NAMALWA (cell line): ENCODE results near the gene ATP2A2.
"Not testable (repeated sequence)": the region's sequence is repeated elsewhere in the genome, so short reads cannot be mapped to it uniquely, and the experiment has no call there.

Source experiments
- DNase-seq: peaks from one replicate; pipeline ENCODE4 v3.0.0-alpha.2; 2015; ENCODE audit warnings: low spot score

The ATP2A2 gene

DNA sequence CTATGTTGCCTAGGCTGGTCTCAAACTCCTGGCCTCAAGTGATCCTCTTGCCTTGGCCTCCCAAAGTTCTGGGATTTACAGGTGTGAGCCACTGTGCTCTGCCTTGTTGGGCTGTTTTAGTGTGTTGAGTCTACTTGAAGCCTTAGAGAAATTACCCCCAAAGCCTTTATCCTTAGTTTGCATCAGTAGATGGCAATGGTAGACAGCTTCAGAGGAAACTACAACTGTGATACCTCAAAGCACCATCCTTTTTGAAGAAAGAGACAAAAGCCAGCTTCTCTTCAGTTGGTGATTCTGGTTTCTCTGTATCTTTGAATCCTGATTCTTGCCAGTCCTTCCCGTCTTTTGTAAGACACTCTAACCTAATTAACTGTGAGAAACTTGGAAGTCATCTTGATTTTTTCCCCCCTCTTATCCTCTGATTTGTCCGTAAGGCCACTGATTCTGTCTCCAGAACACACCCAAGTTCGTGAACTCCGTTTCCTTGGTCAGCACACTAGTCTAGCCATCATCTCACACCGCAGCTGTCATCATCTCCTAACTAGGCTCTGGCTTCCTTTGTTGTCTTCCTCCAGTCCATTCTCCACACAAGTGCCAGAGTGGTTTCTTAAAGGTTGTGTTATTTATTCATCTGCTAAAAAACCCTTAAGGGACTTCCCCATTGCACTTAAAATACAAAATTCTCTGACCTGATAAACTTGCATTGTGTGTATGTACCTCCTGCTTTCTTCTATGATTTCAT lies 20.2 kb downstream of the ATP2A2 start:
- DNase-seq: no peak

DNA sequence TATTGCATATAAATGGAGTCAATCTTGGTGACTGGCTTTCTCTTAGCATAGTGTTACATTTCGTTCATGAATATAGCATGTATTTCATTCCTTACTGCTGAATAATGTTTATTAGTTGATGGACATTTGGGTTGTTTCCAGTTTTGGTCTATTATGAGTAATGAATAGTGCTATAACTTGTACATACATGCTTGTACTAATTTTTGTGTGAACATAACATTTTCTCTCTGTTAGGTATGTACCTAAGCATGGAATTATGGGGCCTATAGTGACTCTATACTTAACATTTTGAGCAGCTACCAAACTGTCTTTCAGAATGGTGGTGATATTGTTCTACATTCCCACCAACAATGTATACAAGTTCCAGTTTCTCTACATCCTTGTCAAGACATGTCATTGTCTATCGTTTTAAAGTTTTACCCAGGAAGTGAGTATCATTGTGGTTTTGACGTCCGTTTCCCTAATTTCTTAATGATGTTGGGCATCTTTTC lies 23.1 kb downstream of the ATP2A2 start:
- DNase-seq: no peak

DNA sequence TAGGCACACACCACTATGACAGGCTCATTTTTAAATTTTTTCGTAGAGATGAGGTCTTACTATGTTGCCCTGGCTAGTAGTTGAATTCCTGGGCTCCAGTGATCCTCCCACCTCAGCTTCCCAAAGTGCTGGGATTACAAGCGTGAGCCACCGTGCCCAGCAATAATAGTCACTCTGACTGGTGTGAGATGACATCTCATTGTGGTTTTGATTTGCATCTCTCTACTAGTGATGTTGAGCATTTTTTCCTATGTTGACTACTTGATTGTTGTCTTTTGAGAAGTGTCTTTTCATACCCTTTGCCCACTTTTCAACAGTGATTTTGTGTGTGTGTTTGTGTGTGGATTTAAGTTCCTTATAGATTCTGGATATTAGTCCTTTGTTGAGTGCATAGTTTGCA lies 26.3 kb downstream of the ATP2A2 start:
- no peak for DNase-seq

DNA sequence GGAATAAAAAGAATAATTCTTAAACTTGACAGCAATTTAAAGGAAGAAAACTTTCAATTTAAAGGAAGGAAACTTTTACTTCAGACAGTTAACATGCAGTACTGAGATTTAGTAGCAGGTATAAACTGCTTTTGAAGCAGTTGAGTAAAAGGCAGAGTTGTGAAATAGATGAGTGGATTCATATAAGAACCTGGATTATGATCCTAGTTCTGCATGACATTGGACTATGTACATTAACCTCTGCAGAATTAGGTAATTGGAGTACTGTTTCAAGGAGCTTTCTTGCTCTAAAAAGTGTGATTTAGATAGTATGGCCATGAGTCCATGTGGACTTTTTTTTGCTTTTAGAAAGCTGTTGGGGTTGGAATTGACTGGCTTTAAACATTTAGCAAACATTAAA lies 29.7 kb downstream of the ATP2A2 start:
- no peak for DNase-seq

DNA sequence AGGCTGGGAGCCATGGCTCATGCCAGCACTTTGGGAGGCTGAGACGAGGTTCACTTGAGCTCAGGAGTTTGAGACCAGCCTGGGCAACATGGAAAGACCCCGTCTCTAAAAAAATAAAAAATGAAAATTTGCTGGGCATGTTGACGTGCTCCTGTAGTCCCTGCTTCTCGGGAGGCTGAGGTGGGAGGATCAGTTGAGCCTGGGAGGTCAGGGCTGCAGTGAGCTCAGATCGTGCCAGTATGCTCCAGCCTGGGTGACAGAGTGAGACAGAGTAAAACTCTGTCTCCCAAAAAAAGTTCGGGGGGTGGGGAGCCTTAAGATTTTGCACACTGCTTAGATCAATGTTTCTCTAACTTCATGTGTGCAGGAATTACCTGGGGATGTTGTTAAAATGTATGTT lies 30.9 kb downstream of the ATP2A2 start:
- DNase-seq: no peak

DNA sequence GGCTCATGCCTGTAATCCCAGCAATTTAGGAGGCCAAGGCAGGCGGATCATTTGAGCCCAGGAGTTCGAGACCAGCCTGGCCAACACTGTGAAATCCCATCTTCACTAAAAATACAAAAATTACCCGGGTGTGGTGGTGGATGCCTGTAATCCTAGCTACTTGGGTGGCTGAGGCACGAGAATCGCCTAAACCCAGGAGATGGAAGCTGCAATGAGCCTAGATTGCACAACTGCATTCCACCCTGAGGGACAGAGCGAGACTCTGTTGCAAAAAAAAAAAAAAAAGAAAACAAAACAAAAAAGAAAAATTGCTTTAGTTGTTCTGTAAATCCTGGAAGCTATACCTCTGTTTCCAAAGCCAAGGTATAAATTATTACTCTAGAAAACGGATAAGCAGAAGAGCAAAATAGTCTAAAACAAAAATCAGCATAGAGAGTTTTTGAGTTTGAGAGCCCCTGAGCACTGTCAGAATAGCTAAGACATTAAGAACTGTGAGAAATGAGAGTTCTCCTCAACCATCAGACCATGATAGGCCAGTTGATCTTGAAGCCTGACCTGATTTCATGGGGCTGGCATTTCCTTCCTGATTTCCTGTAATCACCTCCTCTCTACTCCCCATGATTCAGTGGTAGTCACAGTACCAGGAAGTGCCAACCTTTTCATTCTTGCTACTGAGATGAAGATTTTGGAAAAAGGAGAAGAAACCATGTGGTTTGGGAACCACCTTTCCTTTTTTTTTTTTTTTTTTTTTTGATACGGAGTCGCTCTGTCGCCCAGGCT lies 31.7 kb downstream of the ATP2A2 start:
- no peak for DNase-seq

DNA sequence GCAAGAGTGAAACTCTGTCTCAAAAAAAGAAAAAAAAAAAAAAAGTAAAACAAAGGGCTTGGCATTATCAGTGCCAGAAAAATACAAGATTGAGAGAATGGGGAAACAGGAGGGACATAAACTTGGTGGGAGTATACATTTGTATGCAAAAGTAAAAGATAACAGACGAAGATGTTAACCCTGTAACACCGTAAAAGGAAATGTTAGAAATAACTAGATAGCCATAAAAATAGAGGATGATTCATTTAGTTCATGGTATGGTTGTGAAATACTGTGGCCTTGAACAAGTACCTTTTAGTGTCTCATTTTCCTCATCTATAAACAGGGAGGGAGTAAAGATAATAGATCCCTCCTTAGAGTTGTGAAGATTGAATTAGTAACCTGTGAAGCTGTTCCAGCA lies 33.3 kb downstream of the ATP2A2 start:
- DNase-seq: no peak

DNA sequence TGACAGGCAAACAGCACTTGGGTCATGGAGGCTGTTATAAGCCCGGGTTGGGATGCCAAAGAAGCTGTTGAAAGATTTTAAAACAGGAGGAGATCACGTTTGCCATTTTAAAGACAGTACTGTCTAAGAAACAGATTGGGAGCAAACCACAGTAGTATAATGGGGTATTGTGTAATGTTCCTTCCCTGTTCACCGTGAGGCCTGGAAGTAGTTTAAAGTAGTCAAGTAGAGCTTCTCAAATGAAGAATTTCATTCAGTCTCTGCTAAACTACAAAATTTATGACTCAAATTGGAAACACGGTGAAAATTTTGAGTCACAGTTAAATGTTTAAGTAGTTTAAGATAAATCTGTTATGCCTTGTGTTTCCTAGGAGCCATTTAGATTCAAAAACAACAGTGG lies 35.8 kb downstream of the ATP2A2 start:
- no peak for DNase-seq

DNA sequence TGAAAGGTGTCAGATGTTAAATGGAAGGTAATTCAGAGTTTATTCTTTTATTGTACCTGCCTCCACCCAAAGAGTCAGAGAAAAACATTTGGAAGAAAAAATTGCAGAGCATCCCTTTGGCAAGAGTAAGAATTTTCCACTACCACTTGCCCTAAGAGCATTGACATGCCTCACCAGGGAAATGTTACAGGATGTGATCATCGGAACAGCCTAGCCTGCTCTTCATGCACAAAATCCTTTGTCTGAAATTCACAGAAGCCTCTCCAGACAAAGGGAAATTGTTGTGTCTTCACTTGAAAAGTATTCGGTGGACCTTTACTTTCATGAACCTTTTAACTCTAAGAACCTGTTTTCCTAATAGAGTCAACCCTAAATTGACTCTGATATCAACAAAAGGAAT lies 36.9 kb downstream of the ATP2A2 start:
- no peak for DNase-seq

DNA sequence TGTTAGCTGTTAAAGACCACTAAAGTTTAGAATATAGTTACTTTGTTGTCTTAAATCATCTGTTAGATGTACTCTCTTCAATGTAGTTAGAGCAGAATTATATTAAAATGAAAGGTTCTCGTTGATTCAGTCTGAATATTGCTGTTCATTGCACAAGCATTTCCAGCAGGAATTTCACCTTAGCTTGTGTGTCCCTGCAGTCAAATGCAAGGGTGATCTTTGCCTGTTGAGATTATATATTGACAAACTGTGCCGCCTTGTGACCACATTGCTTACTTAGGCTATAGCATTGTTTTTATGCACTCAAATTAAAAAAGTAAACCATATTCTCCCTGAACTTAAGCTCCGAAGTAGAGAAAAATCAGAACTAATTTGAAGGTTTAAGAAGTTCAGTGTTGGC lies 39.5 kb downstream of the ATP2A2 start:
- no peak for DNase-seq

DNA sequence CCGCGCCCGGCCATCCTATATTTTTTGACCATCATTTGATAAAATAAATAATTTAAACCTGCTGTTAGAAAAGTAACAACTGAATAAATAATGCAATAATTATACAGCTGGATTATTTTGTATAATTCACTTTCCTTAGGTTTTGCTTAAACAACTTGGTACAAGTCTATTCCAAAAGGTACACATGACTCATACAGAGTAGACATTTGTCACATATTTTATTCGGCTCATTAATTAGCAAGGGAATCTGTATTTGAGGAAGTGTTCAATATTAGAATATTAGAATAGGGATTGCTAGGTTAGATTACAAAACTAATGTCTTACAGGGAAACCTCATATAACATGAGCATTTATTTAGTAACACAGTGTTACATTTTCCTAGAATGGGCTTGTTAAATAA lies 48.7 kb downstream of the ATP2A2 start:
- DNase-seq: no peak

DNA sequence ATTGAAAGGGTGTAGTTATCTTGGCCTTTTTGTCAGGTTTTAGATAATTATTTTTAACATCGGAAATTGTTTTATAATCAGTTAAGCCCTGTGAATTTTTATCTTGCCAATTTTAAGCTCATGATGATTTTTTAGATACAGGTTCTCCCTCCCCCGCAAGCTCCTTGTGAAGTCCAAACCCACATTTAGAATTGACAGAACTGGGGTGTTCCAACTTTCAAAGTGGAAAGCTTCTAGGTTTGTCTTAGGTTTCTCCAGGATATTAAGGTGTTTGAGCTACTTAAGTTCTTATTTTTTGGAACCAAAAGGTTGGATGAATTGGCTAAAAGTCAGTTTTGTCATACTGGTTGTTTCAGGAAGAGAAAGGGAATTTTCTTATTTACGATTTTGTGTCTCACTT lies 49.1 kb downstream of the ATP2A2 start:
- DNase-seq: no peak

DNA sequence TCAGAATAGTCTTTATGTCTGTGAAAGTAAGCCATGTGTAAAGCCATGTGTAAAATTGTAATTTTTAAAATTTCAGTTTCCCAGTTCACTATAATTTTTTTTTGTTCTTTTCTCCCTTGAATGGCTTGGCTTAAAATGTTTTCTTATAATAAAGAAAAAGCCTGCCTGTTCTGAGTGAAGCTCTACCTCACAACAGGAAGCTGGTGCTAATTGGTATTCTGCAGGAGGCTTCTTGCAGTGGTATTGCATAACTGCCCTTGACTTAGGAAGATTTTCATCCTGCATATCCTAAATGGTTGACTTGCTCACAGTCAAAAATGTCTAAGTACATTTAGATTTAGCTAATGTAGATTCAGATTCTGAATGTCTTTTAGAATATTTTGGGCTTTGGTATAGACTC lies 49.5 kb downstream of the ATP2A2 start:
- no peak for DNase-seq

DNA sequence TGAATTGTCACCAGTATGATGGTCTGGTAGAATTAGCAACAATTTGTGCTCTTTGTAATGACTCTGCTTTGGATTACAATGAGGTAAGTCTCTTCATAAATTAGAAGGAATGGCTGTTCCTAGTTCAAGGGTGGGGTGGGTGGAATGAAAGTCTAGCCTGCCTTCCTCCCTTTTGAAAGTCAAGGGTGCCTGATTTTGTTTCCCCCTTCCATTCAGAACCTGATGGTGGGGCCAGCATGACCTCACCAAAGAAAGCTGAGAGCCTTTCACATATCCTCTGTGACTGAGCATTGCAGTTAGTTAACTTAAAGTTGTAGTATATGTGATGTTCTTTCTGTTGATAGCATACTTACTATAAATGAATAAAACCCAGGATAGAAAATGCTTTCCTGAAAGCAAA lies 52.2 kb downstream of the ATP2A2 start:
- no peak for DNase-seq

DNA sequence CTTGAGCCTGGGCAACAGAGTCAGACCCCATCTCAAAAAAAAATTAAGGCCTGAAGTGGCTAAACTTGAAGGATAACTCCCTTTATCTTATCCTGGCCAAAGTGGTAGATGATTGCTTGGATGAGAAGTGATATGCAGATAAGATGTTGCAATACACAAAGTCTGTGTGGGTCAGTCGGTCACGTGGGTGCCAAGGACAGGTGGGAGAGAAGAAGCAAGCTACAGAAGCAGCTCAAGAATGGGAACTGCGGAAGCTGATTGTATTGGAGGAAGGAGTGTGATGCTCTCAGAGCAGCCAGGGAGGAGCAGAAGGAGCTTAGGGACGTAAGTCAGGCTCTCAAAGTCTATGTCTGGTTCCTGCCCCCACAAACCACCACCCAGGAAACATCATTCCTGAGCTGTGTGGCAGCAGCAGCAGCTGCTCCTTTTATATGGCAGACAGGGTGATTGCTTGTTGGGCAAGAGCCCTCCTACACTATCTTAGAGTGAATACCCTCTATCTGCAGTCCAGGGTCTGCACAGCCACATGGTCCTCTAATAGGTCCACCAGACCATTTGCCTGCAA lies 54.5 kb downstream of the ATP2A2 start:
- DNase-seq: no peak

DNA sequence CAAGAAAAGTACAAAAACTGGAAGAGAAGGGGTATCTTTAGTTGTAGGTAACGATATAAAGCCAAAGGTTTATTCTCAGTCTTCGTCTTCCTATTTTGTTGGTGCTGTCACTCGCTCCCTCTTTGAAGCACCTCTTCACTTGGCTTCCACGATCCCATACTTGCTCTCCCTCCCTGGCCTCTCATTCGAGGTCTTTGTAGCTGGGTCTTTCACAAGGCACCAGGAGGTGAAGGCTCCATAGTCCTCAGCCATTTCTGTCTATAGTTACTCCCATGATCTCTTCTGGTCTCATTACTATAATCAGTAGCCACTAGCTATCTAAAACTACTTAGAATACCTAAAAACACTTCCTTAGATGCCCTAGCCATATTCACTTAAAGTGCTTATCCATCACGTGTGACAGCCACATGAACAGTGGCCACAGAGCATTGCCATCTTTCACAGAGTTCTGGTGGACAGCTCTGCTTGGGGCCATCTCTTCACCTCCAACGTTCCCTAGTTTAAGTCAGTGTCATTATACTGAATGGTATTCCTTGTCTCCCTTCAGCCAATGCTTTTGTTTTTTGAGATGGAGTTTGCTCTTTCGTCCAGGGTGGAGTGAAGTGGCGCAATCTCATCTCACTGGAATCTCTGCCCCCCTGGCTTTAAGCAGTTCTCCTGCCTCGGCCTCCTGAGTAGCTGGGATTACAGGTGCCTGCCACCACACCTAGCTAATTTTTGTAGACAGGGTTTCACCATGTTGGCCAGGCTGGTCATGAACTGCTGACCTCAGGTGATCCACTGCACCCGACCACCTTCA lies 57.1 kb downstream of the ATP2A2 start:
- no peak for DNase-seq

DNA sequence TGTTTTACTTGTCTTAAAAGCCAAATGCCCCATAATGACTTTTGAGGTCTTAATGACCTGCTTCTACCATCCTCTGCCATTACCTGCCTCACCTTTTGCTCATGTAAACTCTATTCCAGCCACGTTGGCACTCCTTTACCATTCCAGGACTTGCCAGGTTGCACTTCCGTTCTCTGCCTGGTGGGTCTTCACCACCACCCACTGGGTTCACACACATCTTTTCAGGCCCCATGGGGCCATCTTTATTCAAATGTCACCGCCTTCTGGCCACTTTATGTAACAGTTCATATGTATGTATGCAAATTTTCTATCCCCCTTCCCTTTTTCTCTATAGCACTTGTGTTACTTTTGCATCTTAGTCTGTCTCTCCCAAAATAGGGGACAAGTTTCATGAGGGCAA lies 57.7 kb downstream of the ATP2A2 start:
- peak; percentile 84 for DNase-seq

DNA sequence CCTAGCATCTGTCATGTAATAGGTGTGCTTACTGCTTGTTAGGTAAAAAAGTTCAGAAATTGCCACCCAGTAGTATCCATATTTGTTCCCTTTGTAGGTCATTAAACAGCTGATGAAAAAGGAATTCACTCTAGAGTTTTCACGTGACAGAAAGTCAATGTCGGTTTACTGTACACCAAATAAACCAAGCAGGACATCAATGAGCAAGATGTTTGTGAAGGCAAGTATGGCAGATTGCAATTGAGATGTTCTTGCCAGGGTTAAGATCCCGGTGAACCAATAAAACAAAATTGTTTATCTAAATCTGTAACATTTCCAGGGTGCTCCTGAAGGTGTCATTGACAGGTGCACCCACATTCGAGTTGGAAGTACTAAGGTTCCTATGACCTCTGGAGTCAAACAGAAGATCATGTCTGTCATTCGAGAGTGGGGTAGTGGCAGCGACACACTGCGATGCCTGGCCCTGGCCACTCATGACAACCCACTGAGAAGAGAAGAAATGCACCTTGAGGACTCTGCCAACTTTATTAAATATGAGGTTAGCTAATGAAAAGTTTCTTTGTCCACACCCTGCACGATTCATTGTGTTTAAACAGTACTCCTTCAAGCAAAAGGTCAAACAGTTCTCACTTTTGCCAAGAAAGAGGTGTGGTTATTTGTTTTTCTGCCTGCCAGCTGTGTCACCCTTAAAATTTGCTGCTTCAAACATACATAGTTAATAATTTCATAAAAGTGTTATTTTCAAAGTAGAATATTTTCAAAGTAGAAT lies 58.3 kb downstream of the ATP2A2 start:
- DNase-seq: no peak

DNA sequence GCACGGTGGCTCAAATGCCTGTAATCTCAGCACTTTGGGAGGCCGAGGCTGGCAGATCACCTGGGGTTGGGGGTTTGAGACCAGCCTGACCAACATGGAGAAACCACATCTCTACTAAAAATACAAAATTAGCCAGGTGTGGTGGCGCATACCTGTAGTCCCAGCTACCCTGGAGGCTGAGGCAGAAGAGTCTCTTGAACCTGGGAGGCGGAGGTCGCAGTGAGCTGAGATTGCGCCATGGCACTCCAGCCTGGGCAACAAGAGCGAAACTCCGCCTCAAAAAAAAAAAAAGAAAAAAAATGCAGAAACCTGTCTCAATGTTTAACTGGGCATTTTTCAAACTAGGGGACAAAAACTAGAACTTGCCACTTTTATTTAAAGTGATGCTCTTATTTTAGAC lies 59.2 kb downstream of the ATP2A2 start:
- not testable (repeated sequence) for DNase-seq

DNA sequence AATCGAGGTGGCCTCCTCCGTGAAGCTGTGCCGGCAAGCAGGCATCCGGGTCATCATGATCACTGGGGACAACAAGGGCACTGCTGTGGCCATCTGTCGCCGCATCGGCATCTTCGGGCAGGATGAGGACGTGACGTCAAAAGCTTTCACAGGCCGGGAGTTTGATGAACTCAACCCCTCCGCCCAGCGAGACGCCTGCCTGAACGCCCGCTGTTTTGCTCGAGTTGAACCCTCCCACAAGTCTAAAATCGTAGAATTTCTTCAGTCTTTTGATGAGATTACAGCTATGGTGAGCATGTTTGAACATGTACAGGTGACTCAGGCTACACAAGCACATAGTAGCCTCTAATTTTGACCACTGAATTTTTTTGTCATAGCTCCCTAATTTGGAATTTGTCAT lies 59.7 kb downstream of the ATP2A2 start:
- no peak for DNase-seq

DNA sequence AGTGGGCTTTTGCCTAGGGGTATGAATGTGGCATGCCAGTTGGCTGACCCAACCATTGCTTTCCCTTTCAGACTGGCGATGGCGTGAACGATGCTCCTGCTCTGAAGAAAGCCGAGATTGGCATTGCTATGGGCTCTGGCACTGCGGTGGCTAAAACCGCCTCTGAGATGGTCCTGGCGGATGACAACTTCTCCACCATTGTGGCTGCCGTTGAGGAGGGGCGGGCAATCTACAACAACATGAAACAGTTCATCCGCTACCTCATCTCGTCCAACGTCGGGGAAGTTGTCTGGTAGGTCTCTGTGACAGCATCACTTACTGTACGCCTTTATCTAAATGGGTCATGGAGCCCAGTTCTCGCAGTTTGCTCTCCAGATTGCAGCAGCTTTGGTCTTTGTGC lies 61.1 kb downstream of the ATP2A2 start:
- no peak for DNase-seq

DNA sequence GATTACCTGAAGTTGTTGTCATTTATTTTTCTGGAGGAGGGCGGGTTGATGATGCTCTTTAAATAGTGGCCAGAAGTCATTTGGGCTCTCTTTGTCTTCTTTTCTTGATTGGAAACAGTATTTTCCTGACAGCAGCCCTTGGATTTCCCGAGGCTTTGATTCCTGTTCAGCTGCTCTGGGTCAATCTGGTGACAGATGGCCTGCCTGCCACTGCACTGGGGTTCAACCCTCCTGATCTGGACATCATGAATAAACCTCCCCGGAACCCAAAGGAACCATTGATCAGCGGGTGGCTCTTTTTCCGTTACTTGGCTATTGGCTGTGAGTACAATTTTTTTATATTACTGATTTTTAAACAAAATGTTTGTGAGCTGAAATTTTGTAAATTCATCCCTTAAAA lies 62.1 kb downstream of the ATP2A2 start:
- DNase-seq: no peak
